H1 (cell line): ENCODE data around the gene ARHGAP42. TPM values are rescaled to one million over a fixed set of nuclear protein-coding genes. Genes with fewer than 3 reads are reported as not detected.

Experiments used
- JUND ChIP-seq: IDR thresholded peaks from 2 replicates; pipeline ENCODE4 v1.6.1; 2011; ENCODE audit warnings: mild to moderate bottlenecking, improper control_type of control experiment, low read length
- YY1 ChIP-seq: IDR thresholded peaks from 2 replicates; pipeline ENCODE4 v1.6.1; 2011; ENCODE audit warnings: low read depth, mild to moderate bottlenecking, low read length
- polyA plus RNA-seq, 7 experiments: library from polyadenylated mRNA; depleted of rRNA in 3 of 7; stranded (reverse) in 5 of 7; unstranded in 2 of 7; fragments of >200 nt in 5 of 7; fragments of 200-250 nt in 2 of 7; gene quantifications; 1 replicate in 5 of 7; 2 replicates in 1 of 7; 4 replicates in 1 of 7; pipeline versions ENCODE4 v1.2.1 to v1.2.3, GENCODE V29; 2011 to 2013; ENCODE audit warnings: missing spikeins in 2 of 7, mixed read lengths in 2 of 7
- total RNA-seq: library from RNA; stranded (reverse); fragmentation: NEBNext Ultra II Directional; extraction: Animal tissue kit (Norgen Biotek cat#: 25700); gene quantifications from 2 replicates; pipeline ENCODE4 v1.2.1, GENCODE V29; 2021

ARHGAP42 gene
- total and polyA plus RNA-seq, 2 of the 8 experiments (the other 6 are each of a cell fraction or from before 2014, with no cell fraction given): 22.2 to 33.5 TPM

DNA sequence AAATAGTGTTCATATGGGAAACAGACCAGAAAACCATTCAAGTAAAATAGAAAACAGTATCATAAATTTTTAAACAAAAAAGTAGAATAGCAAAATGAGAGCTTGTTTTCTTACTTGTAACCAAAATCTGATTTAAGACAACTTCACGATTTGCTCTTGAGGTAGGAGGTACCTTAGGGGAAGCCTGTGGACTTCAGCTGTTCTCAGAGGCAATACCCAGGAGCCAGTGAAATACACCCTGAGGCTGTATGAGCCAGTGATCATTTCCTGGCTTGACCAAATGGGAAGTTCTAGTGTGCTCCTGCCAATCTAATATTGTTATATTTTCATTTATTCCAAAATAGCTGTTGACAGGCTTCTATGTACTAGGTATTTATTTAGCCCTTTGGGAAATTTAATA, 104.8 kb downstream of the ARHGAP42 start (continued):
- TF ChIP-seq YY1 (no peak), JUND (no peak)
- TF ChIP-seq, all 59 proteins: peak for 0
